HG03196 (cell line): ENCODE measurements around the gene PPP1R16B.
"Not testable (repeated sequence)": the region's sequence is repeated elsewhere in the genome, so short reads cannot be mapped to it uniquely, and the experiment has no call there.

Experiments
- ATAC-seq: cut with Tn5 transposase; IDR thresholded peaks from one replicate; pipeline ENCODE4 v1.9.1; 2021; ENCODE audit not compliant: unreplicated experiment

PPP1R16B gene

GRCh38 chr20:38791291-38791690, 14.2 kb upstream of the PPP1R16B start:
- ATAC-seq: no peak

GRCh38 chr20:38791940-38792339, 13.6 kb upstream of the PPP1R16B start:
- ATAC-seq: no peak

GRCh38 chr20:38794057-38794456, 11.4 kb upstream of the PPP1R16B start:
- not testable (repeated sequence) for ATAC-seq

- no peak for ATAC-seq
These were observed 7.2 kb upstream of the PPP1R16B start for GRCh38 chr20:38798266-38798665.

- ATAC-seq: no peak
These were observed 6.3 kb upstream of the PPP1R16B start for GRCh38 chr20:38799203-38799602.

GRCh38 chr20:38800882-38801281, 4.6 kb upstream of the PPP1R16B start:
- no peak for ATAC-seq

GRCh38 chr20:38804221-38804620, 1.3 kb upstream of the PPP1R16B start:
- ATAC-seq: no peak

- no peak for ATAC-seq
These were observed 605 bp upstream of the PPP1R16B start for GRCh38 chr20:38804682-38805501.

GRCh38 chr20:38805958-38806854, 709 bp downstream of the PPP1R16B start:
- no peak for ATAC-seq

- ATAC-seq: no peak
These were observed 1.6 kb downstream of the PPP1R16B start for GRCh38 chr20:38806855-38807655.

- no peak for ATAC-seq
These were observed 4.4 kb downstream of the PPP1R16B start for GRCh38 chr20:38809942-38810341.

- no peak for ATAC-seq
These were observed 5.6 kb downstream of the PPP1R16B start for GRCh38 chr20:38810926-38811630.

GRCh38 chr20:38811769-38812168, 6.3 kb downstream of the PPP1R16B start:
- no peak for ATAC-seq

- no peak for ATAC-seq
These were observed 6.7 kb downstream of the PPP1R16B start for GRCh38 chr20:38812182-38812581.

- ATAC-seq: no peak
These were observed 7.4 kb downstream of the PPP1R16B start for GRCh38 chr20:38812709-38813573.

GRCh38 chr20:38813574-38813962, 8.1 kb downstream of the PPP1R16B start:
- not testable (repeated sequence) for ATAC-seq

GRCh38 chr20:38815446-38815845, 9.9 kb downstream of the PPP1R16B start:
- no peak for ATAC-seq

- no peak for ATAC-seq
These were observed 12.9 kb downstream of the PPP1R16B start for GRCh38 chr20:38818113-38819065.

- no peak for ATAC-seq
These were observed 20.0 kb downstream of the PPP1R16B start for GRCh38 chr20:38825571-38825900.
